ENCODE measurements around the gene KDM2B. TPM values are rescaled to one million over a fixed set of nuclear protein-coding genes. Genes with fewer than 3 reads are reported as not detected.

KDM2B gene
- total and polyA plus RNA-seq, 2 donors from 2014 or later: 6.2 to 19.7 TPM

DNA sequence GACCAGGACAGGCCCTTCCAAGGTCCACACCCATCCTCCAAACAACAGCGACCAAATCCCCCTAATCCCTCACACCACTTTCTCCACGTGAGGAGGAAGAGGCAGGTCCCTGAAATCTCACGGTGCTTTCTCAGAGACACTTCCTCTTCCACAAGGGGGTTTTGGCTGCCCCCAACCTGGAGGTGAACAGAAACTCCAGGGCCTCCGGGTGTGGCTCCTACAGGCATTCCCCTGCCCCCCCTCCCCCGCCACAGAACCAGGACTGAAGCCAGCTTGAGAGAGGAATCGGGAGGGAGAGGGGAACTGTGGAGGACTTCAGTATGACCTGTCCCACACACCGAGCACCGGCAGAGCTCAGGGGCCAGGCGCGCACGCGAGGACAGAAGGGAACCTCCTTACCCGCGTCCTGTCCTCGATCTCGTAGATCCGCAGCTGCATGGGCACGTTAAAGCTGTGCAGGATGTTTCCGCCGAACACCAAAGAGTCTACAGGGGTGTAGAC, 60.2 kb downstream of the KDM2B start:
- Histone ChIP-seq H3K9me3 (ENCODE audit: control insufficient read depth in 2 of 3, insufficient read depth in 1 of 3, low read length in 3 of 3) (no peaks in the 10 kb centered on the region), H3K4me3 (ENCODE audit: low read length in 3 of 3) (no peak overlapping the region), H3K4me1 (ENCODE audit: control insufficient read depth in 2 of 3, insufficient read depth in 2 of 3, low read depth in 1 of 3, low read length in 3 of 3) (no peaks in the 10 kb centered on the region), H3K36me3 (ENCODE audit: control insufficient read depth in 2 of 3, insufficient read depth in 3 of 3, low read length in 3 of 3) (peaks cover 0 to 5% (median 0%) of the 10 kb centered on the region in 3 donors), H3K9ac (ENCODE audit: low read length in 3 of 3) (no peak overlapping the region), H3K27me3 (ENCODE audit: control insufficient read depth, insufficient read depth, low read length) (no peaks in the 10 kb centered on the region), H3K27ac (ENCODE audit: low read depth in 2 of 2, low read length in 2 of 2) (no peak overlapping the region)
- DNase-seq (no peak), FAIRE-seq (no peak)
- intact Hi-C loops (cut with DNase I): no loop called here
- TF ChIP-seq, protein P1, sequence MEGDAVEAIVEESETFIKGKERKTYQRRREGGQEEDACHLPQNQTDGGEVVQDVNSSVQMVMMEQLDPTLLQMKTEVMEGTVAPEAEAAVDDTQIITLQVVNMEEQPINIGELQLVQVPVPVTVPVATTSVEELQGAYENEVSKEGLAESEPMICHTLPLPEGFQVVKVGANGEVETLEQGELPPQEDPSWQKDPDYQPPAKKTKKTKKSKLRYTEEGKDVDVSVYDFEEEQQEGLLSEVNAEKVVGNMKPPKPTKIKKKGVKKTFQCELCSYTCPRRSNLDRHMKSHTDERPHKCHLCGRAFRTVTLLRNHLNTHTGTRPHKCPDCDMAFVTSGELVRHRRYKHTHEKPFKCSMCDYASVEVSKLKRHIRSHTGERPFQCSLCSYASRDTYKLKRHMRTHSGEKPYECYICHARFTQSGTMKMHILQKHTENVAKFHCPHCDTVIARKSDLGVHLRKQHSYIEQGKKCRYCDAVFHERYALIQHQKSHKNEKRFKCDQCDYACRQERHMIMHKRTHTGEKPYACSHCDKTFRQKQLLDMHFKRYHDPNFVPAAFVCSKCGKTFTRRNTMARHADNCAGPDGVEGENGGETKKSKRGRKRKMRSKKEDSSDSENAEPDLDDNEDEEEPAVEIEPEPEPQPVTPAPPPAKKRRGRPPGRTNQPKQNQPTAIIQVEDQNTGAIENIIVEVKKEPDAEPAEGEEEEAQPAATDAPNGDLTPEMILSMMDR (IDR thresholded peaks at IDR 0.05; ENCODE audit: borderline replicate concordance, extremely low read depth, insufficient read depth): no peak

DNA sequence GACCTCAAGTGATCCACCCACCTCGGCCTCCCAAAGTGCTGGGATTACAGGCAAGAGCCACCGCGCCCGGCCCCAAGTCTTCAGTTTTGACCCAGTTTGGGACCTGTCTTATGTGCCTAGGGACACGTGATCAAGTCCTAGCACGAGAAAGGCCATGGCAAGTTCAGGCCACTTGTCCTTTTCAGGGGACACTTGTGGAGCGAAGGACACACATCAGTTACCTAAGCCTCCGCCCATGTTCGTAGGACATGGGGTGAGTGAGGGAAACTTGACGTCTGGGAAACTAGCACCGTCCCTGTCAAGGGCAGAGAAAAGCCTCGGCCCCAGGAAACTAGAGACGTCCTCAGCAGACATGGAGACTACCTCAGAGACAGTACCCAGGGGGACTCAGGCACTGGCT, 60.7 kb downstream of the KDM2B start:
- TF ChIP-seq, protein P1 (IDR thresholded peaks at IDR 0.05; ENCODE audit: borderline replicate concordance, extremely low read depth, insufficient read depth): no peak
- FAIRE-seq: no peak
- Histone ChIP-seq H3K27ac (ENCODE audit: low read depth in 2 of 2, low read length in 2 of 2) (no peak overlapping the region), H3K4me1 (ENCODE audit: control insufficient read depth in 2 of 3, insufficient read depth in 2 of 3, low read depth in 1 of 3, low read length in 3 of 3) (no peaks in the 10 kb centered on the region), H3K9me3 (ENCODE audit: control insufficient read depth in 2 of 3, insufficient read depth in 1 of 3, low read length in 3 of 3) (no peaks in the 10 kb centered on the region), H3K36me3 (ENCODE audit: control insufficient read depth in 2 of 3, insufficient read depth in 3 of 3, low read length in 3 of 3) (peaks cover 0 to 5% (median 0%) of the 10 kb centered on the region in 3 donors), H3K9ac (ENCODE audit: low read length in 3 of 3) (no peak overlapping the region), H3K4me3 (ENCODE audit: low read length in 3 of 3) (no peak overlapping the region), H3K27me3 (ENCODE audit: control insufficient read depth, insufficient read depth, low read length) (no peaks in the 10 kb centered on the region)
- DNase-seq: no peak
- intact Hi-C loops (cut with DNase I): no loop called here

DNA sequence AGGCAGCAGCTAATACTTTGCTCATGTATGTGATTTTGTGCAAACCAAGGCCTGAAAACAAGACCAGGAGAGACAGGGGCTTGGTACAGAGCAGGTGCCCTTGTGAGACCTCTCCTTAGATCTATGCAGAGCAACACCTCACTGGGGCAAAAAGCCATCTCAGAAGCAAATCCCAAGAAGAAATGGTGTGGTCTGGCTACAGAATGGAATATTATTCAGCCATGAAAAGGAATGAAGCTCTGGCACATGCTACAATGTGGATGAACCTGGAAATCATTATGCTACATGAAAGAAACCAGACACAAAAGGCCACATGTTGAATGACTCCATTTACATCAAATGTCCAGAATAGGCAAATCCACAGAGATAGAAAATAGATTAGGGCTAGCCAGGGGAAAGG, 61.6 kb downstream of the KDM2B start:
- no peaks in the 10 kb centered on the region for H3K4me1 ChIP-seq (ENCODE audit: control insufficient read depth in 2 of 3, insufficient read depth in 2 of 3, low read depth in 1 of 3, low read length in 3 of 3)
- intact Hi-C loops (cut with DNase I): no loop called here
- no peak overlapping the region for H3K9ac ChIP-seq (ENCODE audit: low read length in 3 of 3)
- DNase-seq (no peak), FAIRE-seq (no peak)
- TF ChIP-seq, protein P1 (IDR thresholded peaks at IDR 0.05; ENCODE audit: borderline replicate concordance, extremely low read depth, insufficient read depth): no peak
- H3K27me3 ChIP-seq (ENCODE audit: control insufficient read depth, insufficient read depth, low read length): no peaks in the 10 kb centered on the region
- peaks cover 0 to 3% (median 0%) of the 10 kb centered on the region in 3 donors for H3K36me3 ChIP-seq (ENCODE audit: control insufficient read depth in 2 of 3, insufficient read depth in 3 of 3, low read length in 3 of 3)
- no peak overlapping the region for H3K27ac ChIP-seq (ENCODE audit: low read depth in 2 of 2, low read length in 2 of 2)
- H3K9me3 ChIP-seq (ENCODE audit: control insufficient read depth in 2 of 3, insufficient read depth in 1 of 3, low read length in 3 of 3): no peaks in the 10 kb centered on the region
- no peak overlapping the region for H3K4me3 ChIP-seq (ENCODE audit: low read length in 3 of 3)

DNA sequence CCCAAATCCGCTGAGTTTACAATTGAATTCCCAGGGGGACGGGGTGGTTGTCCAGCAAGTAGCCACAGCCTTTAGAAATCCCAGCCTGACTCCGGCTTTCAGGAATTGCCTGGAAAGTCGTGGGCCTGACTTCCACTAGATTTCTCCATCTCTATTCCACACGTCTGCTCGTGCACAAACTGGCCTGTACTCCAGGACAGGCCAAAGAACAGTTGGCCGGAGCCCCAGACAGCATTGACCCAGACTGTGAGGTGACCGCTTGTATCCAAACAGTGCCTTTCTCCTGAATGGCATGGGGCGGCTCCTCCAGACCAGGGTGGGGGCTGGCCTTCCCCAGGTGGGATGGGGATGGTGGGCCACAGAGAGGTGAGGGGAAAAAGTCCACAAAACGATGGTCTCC, 62.2 kb downstream of the KDM2B start:
- H3K9ac ChIP-seq (ENCODE audit: low read length in 3 of 3): no peak overlapping the region
- no peaks in the 10 kb centered on the region for H3K9me3 ChIP-seq (ENCODE audit: control insufficient read depth in 2 of 3, insufficient read depth in 1 of 3, low read length in 3 of 3)
- TF ChIP-seq, protein P1 (IDR thresholded peaks at IDR 0.05; ENCODE audit: borderline replicate concordance, extremely low read depth, insufficient read depth): no peak
- FAIRE-seq: no peak
- H3K27me3 ChIP-seq (ENCODE audit: control insufficient read depth, insufficient read depth, low read length): no peaks in the 10 kb centered on the region
- H3K27ac ChIP-seq (ENCODE audit: low read depth in 2 of 2, low read length in 2 of 2): no peak overlapping the region
- intact Hi-C loops (cut with DNase I): no loop called here
- no peak for DNase-seq
- no peak overlapping the region for H3K4me3 ChIP-seq (ENCODE audit: low read length in 3 of 3)
- H3K36me3 ChIP-seq (ENCODE audit: control insufficient read depth in 2 of 3, insufficient read depth in 3 of 3, low read length in 3 of 3): peaks cover 0 to 3% (median 0%) of the 10 kb centered on the region in 3 donors
- H3K4me1 ChIP-seq (ENCODE audit: control insufficient read depth in 2 of 3, insufficient read depth in 2 of 3, low read depth in 1 of 3, low read length in 3 of 3): no peaks in the 10 kb centered on the region

All from kidney (tissue), 14 donors.